GM11168 (cell line): ENCODE measurements around the gene GPR89A.
"Not testable (repeated sequence)": the region's sequence is repeated elsewhere in the genome, so short reads cannot be mapped to it uniquely, and the experiment has no call there.

Experiments
- in situ Hi-C: fragments of 300-500 bp; cut with MboI; formaldehyde crosslinking; loops from one replicate; pipeline ENCODE4 v1.12.0; 2022; ENCODE audit warnings: low sequenced_read_pairs; ENCODE audit not compliant: unreplicated experiment

The GPR89A gene

DNA sequence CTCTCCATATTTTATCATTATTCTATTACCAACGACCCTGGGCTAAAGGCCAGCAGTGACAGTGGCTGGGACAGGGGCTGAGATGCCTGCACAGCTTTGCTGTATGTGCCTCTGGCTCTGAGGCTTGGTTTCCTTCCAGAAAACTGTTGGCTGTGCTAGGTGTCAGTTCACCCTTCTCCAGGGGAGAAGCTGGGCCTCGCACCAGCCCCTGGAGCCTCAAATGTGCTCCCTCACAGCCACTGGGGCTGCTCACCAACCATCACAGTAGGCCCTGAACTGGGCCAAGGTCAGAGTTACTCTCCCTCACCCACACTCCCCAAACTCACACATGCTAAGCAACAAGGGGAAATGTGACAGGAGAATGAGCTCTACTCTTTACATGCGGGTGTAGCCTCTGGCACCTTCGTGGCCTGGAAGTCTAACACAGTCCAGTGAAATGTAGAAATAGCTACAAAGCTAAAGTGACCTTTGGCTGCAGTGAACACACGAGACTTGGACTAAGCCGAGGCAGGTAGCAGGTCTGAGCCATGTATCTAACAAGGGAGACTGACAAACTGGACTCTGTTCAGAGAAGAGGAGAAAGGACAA is 106.8 kb downstream of the GPR89A start:
- in situ Hi-C loops = no loop called here

DNA sequence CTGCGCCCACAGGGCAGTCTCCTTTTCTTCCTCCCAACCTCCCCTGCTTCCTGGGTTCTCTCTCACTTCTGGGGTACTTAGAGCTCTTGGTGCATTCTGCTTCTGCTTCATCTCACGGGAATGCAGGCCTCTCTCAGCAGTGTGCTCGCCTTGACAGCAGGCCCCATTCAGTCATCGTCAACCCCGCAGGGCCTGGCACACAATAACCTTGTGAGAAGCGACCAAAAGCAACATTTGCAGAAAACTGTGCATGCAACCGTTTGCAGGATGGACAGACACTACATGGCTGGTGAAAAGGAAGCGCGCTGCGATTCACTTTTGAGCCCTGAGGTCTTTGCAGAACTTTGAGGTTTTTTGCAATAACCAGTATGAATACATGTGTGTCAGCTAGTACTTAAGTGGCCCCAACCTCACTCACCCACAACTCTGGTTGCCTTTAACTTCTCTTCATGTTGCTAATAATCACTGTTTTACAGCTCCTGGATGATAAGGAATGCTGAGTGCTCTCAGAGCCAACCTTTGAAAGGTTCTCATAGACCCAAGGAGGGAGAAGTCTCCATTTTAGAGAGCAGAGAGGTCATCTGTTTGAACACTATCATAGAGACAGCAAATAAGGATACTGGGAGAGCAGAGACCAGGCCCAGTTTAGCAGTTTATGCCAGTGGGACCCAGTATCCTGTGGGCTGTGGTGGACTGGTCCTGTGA is 109.0 kb downstream of the GPR89A start:
- in situ Hi-C loops = no loop called here

DNA sequence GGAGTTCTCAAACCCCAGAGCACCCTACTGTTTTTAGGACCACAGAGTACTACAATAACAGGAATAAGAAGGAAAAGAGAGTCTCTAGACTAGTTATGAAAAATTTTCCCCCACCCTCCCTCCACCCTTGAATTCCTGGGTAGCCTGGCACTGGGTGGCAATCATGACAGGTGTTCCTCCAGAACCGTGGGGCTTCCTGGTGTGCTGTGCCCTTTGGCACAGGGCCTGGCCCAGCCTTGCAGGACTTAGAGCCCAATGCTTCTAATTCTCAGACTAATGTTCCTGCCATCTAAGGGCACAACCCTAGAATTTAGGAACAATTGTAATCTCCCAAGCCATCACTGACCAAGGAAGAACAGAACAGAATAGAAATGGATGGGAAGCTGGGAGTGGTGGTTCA is 110.0 kb downstream of the GPR89A start:
- in situ Hi-C loops = no loop called here

DNA sequence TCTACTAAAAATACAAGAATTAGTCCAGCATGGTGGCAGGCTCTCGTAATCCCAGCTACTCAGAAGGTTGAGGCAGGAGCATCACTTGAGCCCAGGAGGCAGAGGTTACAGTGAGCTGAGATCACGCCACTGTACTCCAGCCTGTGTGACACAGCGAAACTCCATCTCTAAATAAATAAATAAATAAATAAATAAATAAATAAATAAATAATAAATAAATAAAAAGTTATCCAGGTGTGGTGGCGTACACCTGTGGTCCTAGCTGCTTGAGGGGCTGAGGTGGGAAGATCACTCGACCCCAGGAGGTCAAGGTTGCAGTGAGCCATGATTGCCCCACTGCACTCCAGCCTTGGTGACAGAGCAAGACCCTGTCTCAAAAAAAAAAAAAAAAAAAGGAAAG is 110.7 kb downstream of the GPR89A start:
- in situ Hi-C loops = not testable (repeated sequence)

DNA sequence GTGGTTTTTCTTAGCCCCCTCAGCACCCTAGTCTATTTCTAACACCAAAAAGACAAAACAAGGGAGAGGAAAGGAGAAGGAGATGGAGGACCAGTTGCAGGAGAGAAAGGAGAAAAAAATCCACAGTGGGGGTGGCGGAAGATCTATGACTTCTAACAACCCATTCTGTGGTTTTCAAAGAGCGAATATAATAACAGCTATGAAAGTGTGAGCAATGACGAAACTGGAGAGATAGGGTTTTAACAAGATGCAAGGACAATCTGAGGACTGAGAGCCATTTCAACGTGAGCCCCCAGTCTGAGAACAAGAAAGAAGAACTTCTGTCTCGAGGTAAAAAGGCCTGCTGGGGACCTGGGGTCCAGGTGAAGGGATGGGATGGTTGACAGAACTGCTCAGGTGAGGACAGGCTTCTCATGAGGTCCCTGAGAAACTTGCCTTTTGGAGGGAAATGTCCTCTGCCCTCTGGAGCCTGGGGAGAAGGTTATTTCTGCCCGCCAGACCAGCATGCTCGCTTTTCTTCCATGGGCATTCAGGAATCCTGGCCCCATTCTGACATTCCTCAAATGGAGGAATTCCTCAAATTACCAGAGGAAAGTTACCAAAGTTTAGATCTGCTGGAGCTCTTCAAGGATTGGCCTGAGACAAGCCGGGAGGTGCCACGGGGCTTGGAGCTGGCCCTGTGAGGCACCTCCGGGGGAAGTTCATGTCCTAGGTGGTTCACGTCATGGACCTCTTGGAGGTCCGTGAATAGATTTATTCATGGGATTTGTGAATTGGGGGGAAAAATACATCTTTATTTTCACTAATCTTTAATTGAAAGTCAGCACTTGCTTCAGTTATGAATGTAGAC is 111.7 kb downstream of the GPR89A start, which contains the start of gene CD160:
Gene CD160 (plus strand): TSS at position 270 of the 850 bp plus-strand sequence. CDS start 8,829 bp downstream, outside the sequence.
- in situ Hi-C loops = loop anchor here (10.0 kb wide), 1 partner anchor 125 kb away; no protein-coding TSS in a partner anchor
